CD14-positive monocyte (primary cell): ENCODE results near the gene GPC6. TPM values are rescaled to one million over a fixed set of nuclear protein-coding genes. Genes with fewer than 3 reads are reported as not detected.

Experiments used
- DNase-seq, 3 donors: peaks; one replicate each; pipeline ENCODE4 v3.0.0-alpha.2; 2011 to 2022
- H2AFZ ChIP-seq: 2 replicates; pipeline ENCODE4 v1.6.0; 2012; ENCODE audit warnings: mild to moderate bottlenecking, low read depth, low read length, inconsistent platforms; ENCODE audit not compliant: insufficient read depth, poor library complexity, severe bottlenecking
- H3K27ac ChIP-seq, 2 donors: 1 replicate in 1 of 2; 2 replicates in 1 of 2; pipeline ENCODE4 v1.5.1; 2012 to 2013; ENCODE audit warnings: low read length in 2 of 2, control low read depth in 1 of 2, inconsistent platforms in 1 of 2, low read depth in 1 of 2, mild to moderate bottlenecking in 1 of 2
- H3K27me3 ChIP-seq, 2 donors: one replicate each; pipeline versions ENCODE4 v1.6.0 to v1.6.1; 2011 to 2013; ENCODE audit warnings: low read length in 2 of 2; ENCODE audit not compliant: control insufficient read depth in 2 of 2, insufficient read depth in 2 of 2
- H3K36me3 ChIP-seq, 2 donors: replicated peaks in 1 of 2; 1 replicate in 1 of 2; 2 replicates in 1 of 2; pipeline versions ENCODE4 v1.5.1 to v1.6.1; 2012 to 2013; ENCODE audit warnings: low read length in 2 of 2, control low read depth in 1 of 2, inconsistent platforms in 1 of 2, mild to moderate bottlenecking in 1 of 2; ENCODE audit not compliant: insufficient read depth in 2 of 2, control insufficient read depth in 1 of 2
- H3K4me1 ChIP-seq, 2 donors: 1 replicate in 1 of 2; 2 replicates in 1 of 2; pipeline versions ENCODE4 v1.5.1 to v1.6.1; 2012 to 2013; ENCODE audit warnings: low read length in 2 of 2, control low read depth in 1 of 2, inconsistent platforms in 1 of 2, mild to moderate bottlenecking in 1 of 2, moderate library complexity in 1 of 2; ENCODE audit not compliant: insufficient read depth in 2 of 2, control insufficient read depth in 1 of 2
- H3K4me2 ChIP-seq: replicated peaks from 2 replicates; pipeline ENCODE3; 2012; ENCODE audit warnings: low read length, moderate library complexity, mild to moderate bottlenecking; ENCODE audit not compliant: poor library complexity, severe bottlenecking; ENCODE audit errors: extremely low read depth
- H3K4me3 ChIP-seq, 3 experiments: fragments of 200-600 bp in 1 of 3; sonication (generic) in 1 of 3; replicated peaks in 1 of 3; 1 replicate in 2 of 3; 2 replicates in 1 of 3; pipeline ENCODE4 v1.5.1; 2011 to 2013; ENCODE audit warnings: low read length in 3 of 3, mild to moderate bottlenecking in 3 of 3, control low read depth in 2 of 3, low read depth in 2 of 3, inconsistent platforms in 1 of 3, moderate library complexity in 1 of 3
- H3K79me2 ChIP-seq: 2 replicates; pipeline ENCODE4 v1.6.0; 2012; ENCODE audit warnings: mild to moderate bottlenecking, control low read depth, inconsistent platforms, low read length, moderate library complexity; ENCODE audit not compliant: insufficient read depth
- H3K9ac ChIP-seq: 2 replicates; pipeline ENCODE4 v1.6.0; 2017; ENCODE audit warnings: low read length, mild to moderate bottlenecking; ENCODE audit not compliant: insufficient read depth, poor library complexity, severe bottlenecking
- H3K9me3 ChIP-seq, 2 donors: replicated peaks in 1 of 2; 1 replicate in 1 of 2; 2 replicates in 1 of 2; pipeline versions ENCODE4 v1.5.1 to v1.6.1; 2012 to 2013; ENCODE audit warnings: low read length in 2 of 2, control low read depth in 1 of 2; ENCODE audit not compliant: control insufficient read depth in 1 of 2, insufficient read depth in 1 of 2
- H4K20me1 ChIP-seq: 2 replicates; pipeline ENCODE4 v1.6.0; 2012; ENCODE audit warnings: mild to moderate bottlenecking, low read length, control low read depth, moderate library complexity; ENCODE audit not compliant: insufficient read depth
- H3K27ac Mint-ChIP-seq, 7 donors: one replicate each; pipeline ENCODE4 v1.8.0; 2020; ENCODE audit warnings: mild to moderate bottlenecking in 7 of 7, mixed read lengths in 7 of 7, moderate library complexity in 6 of 7, inconsistent platforms in 2 of 7
- H3K27me3 Mint-ChIP-seq, 3 donors: one replicate each; pipeline ENCODE4 v1.8.0; 2021 to 2022; ENCODE audit warnings: low read depth in 3 of 3, mild to moderate bottlenecking in 3 of 3, mixed read lengths in 3 of 3, moderate library complexity in 3 of 3, inconsistent platforms in 1 of 3
- H3K36me3 Mint-ChIP-seq, 2 donors: one replicate each; pipeline ENCODE4 v1.8.0; 2020; ENCODE audit warnings: mixed read lengths in 2 of 2, inconsistent platforms in 1 of 2, mild to moderate bottlenecking in 1 of 2
- H3K4me1 Mint-ChIP-seq: one replicate; pipeline ENCODE4 v1.8.0; 2020; ENCODE audit warnings: mild to moderate bottlenecking, mixed read lengths
- H3K4me3 Mint-ChIP-seq, 2 donors: one replicate each; pipeline ENCODE4 v1.8.0; 2020; ENCODE audit warnings: mild to moderate bottlenecking in 2 of 2, mixed read lengths in 2 of 2, moderate library complexity in 1 of 2
- H3K9me3 Mint-ChIP-seq, 7 donors: one replicate each; pipeline ENCODE4 v1.8.0; 2020 to 2022; ENCODE audit warnings: mixed read lengths in 7 of 7, mild to moderate bottlenecking in 6 of 7, moderate library complexity in 6 of 7, inconsistent platforms in 2 of 7
- whole genome bisulfite sequencing: methylation state at CpG from one replicate; pipeline ENCODE4 v1.1.5; 2013; ENCODE audit warnings: missing lambda C conversion rate; ENCODE audit not compliant: insufficient coverage; 5-methylcytosine and 5-hydroxymethylcytosine counted together
- intact Hi-C, 2 donors: fragments of 100-400 bp; cut with micrococcal nuclease; formaldehyde crosslinking; loops; one replicate each; pipeline versions ENCODE4 v1.15.0 to v1.15.1; 2023
- polyA plus RNA-seq, 3 donors: library from polyadenylated mRNA; depleted of rRNA in 1 of 3; unstranded in 2 of 3; stranded (reverse) in 1 of 3; fragments of 300-500 nt in 2 of 3; fragments of >200 nt in 1 of 3; fragmentation: Illumina TruSeq in 2 of 3; gene quantifications; 1 replicate in 2 of 3; 2 replicates in 1 of 3; pipeline ENCODE4 v1.2.3, GENCODE V29; 2012 to 2021
- TF ChIP-seq, protein P1 (sequence below): fragments of 200-600 bp; IDR thresholded peaks from one replicate; pipeline ENCODE4 v1.8.0; 2022; ENCODE audit warnings: antibody characterized with exemption, mild to moderate bottlenecking

The GPC6 gene
- polyA plus RNA-seq, 3 donors: not detected

DNA sequence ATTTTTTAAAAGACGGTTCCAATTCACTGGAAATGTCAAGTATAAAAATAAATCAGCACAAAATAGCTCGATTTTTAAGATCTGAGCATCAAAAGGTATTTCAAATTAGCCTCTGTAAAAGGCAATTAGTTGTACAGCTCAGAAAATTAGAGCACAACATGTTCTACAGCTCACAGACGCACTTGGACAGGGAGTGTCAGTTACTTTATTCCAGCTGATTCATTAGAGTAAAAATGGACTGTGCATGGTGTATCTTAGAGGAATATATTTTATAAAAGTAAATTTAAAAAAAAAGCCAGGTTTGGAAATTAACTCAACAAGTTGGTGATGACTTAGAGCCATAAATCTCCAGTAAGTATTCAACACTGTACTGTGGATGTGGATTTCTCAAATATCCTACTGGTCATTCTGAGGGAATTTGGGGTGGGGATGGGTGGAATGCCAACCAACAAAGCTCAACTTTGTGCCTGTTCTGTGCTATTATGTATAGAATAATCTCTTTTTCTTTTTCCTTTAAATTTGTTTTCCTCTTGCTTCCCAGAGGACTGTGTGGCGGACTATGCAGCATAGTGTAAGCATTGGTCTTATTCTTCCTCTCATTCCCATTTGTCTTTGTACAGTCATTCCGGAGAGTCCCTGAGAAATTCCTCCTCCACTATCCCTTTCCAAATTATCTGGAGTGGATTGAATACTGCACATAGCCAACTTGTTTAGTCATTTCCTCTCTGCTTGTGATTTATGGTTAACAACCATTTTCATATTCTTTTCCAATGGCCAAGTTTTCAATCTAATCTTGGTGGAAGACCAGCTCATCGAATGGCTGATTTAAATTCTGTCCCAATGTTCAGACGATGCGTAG is 1083.6 kb downstream of the GPC6 start:
- Histone ChIP-seq H4K20me1 (no peaks in the 10 kb centered on the region), H3K4me1 (no peaks in the 10 kb centered on the region), H3K4me2 (no peak overlapping the region), H3K27ac (no peak overlapping the region), H3K9ac (no peak overlapping the region), H3K27me3 (no peaks in the 10 kb centered on the region), H3K79me2 (no peaks in the 10 kb centered on the region), H3K36me3 (no peaks in the 10 kb centered on the region), H2AFZ (no peak overlapping the region), H3K9me3 (no peaks in the 10 kb centered on the region), H3K4me3 (no peak overlapping the region)
- H3K36me3 Mint-ChIP-seq: no peaks in the 10 kb centered on the region
- H3K9me3 Mint-ChIP-seq: peaks cover 0 to 2% (median 0%) of the 10 kb centered on the region in 7 donors
- H3K27me3 Mint-ChIP-seq: peaks cover 0 to 2% (median 0%) of the 10 kb centered on the region in 3 donors
- H3K4me3 Mint-ChIP-seq: no peak overlapping the region
- TF ChIP-seq, protein P1, sequence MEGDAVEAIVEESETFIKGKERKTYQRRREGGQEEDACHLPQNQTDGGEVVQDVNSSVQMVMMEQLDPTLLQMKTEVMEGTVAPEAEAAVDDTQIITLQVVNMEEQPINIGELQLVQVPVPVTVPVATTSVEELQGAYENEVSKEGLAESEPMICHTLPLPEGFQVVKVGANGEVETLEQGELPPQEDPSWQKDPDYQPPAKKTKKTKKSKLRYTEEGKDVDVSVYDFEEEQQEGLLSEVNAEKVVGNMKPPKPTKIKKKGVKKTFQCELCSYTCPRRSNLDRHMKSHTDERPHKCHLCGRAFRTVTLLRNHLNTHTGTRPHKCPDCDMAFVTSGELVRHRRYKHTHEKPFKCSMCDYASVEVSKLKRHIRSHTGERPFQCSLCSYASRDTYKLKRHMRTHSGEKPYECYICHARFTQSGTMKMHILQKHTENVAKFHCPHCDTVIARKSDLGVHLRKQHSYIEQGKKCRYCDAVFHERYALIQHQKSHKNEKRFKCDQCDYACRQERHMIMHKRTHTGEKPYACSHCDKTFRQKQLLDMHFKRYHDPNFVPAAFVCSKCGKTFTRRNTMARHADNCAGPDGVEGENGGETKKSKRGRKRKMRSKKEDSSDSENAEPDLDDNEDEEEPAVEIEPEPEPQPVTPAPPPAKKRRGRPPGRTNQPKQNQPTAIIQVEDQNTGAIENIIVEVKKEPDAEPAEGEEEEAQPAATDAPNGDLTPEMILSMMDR: no peak
- intact Hi-C loops: no loop called here
- 80% methylated on average over 1 of the region's 8 CpGs for WGBS
- H3K27ac Mint-ChIP-seq: no peak overlapping the region
- no peaks in the 10 kb centered on the region for H3K4me1 Mint-ChIP-seq
- DNase-seq: no peak

DNA sequence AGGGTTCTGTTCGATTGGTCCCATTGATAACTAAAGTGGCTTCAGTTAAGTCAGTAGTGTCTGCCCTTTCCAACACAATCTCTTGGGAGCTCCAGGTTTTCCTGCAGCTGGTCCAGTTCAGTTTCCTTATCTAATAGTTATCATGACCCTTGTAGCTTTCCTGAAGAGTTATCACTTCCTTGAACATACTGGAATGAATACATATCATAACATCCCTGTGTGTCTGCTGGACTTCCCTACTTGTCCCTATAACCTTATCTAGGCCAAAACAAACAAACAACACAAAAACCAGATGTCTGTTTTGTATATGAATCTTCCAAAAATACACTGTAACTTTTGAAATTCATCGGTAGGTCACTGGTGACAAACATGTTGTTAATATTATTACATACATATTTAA is 1085.3 kb downstream of the GPC6 start:
- H3K27me3 Mint-ChIP-seq: peaks cover 0 to 2% (median 0%) of the 10 kb centered on the region in 3 donors
- Histone ChIP-seq H3K4me1 (no peaks in the 10 kb centered on the region), H3K36me3 (no peaks in the 10 kb centered on the region), H3K9ac (no peak overlapping the region), H2AFZ (no peak overlapping the region), H3K4me3 (no peak overlapping the region), H3K4me2 (no peak overlapping the region), H4K20me1 (no peaks in the 10 kb centered on the region), H3K27me3 (no peaks in the 10 kb centered on the region), H3K9me3 (no peaks in the 10 kb centered on the region), H3K27ac (no peak overlapping the region), H3K79me2 (no peaks in the 10 kb centered on the region)
- intact Hi-C loops: no loop called here
- peaks cover 0 to 2% (median 0%) of the 10 kb centered on the region in 7 donors for H3K9me3 Mint-ChIP-seq
- H3K4me3 Mint-ChIP-seq: no peak overlapping the region
- H3K4me1 Mint-ChIP-seq: no peaks in the 10 kb centered on the region
- no peaks in the 10 kb centered on the region for H3K36me3 Mint-ChIP-seq
- no peak for DNase-seq
- H3K27ac Mint-ChIP-seq: no peak overlapping the region
- TF ChIP-seq, protein P1: no peak
- WGBS: no CpG with 5 or more reads among the region's 2 CpGs
